A172 (cell line): ENCODE measurements around the gene ADH4. TPM values are rescaled to one million over a fixed set of nuclear protein-coding genes. Genes with fewer than 3 reads are reported as not detected.
"Not testable (repeated sequence)": the region's sequence is repeated elsewhere in the genome, so short reads cannot be mapped to it uniquely, and the experiment has no call there.

Experiments used
- DNase-seq: peaks from one replicate; pipeline ENCODE4 v3.0.0-alpha.2; 2015; ENCODE audit warnings: low spot score
- total RNA-seq: library from RNA; depleted of rRNA; stranded (reverse); fragments of >200 nt; shearing (Covaris generic); gene quantifications from 2 replicates; pipeline ENCODE4 v1.2.3, GENCODE V29; 2014

The ADH4 gene
- total RNA-seq, 1 experiment from 2014 or later, result not detected

- DNase-seq, result no peak
Observed at GRCh38 chr4:99134586-99134985, 9.5 kb downstream of the ADH4 start.

GRCh38 chr4:99131378-99131777 lies 12.7 kb downstream of the ADH4 start:
- DNase-seq, result no peak

GRCh38 chr4:99126376-99126775 lies 17.7 kb downstream of the ADH4 start:
- DNase-seq, result no peak

GRCh38 chr4:99121008-99121407 lies 23.1 kb downstream of the ADH4 start:
- DNase-seq, result no peak

- DNase-seq, result no peak
Observed at GRCh38 chr4:99120501-99120900, 23.6 kb downstream of the ADH4 start.

GRCh38 chr4:99117876-99118693 lies 26.0 kb downstream of the ADH4 start:
- no peak for DNase-seq

- not testable (repeated sequence) for DNase-seq
Observed at GRCh38 chr4:99117122-99117841, 26.8 kb downstream of the ADH4 start.

- not testable (repeated sequence) for DNase-seq
Observed at GRCh38 chr4:99109286-99109685, 34.8 kb downstream of the ADH4 start.

- no peak for DNase-seq
Observed at GRCh38 chr4:99104153-99104552, 39.9 kb downstream of the ADH4 start.

GRCh38 chr4:99103166-99103565 lies 40.9 kb downstream of the ADH4 start:
- no peak for DNase-seq

- DNase-seq, result no peak
Observed at GRCh38 chr4:99102634-99103033, 41.5 kb downstream of the ADH4 start.

- DNase-seq, result no peak
Observed at GRCh38 chr4:99100876-99101275, 43.2 kb downstream of the ADH4 start.

- not testable (repeated sequence) for DNase-seq
Observed at GRCh38 chr4:99099814-99100213, 44.3 kb downstream of the ADH4 start.

- no peak for DNase-seq
Observed at GRCh38 chr4:99099311-99099710, 44.8 kb downstream of the ADH4 start.

GRCh38 chr4:99091841-99092240 lies 52.3 kb downstream of the ADH4 start:
- DNase-seq, result not testable (repeated sequence)

GRCh38 chr4:99091216-99091575 lies 52.9 kb downstream of the ADH4 start:
- DNase-seq, result no peak

GRCh38 chr4:99090481-99091215 lies 53.4 kb downstream of the ADH4 start:
- DNase-seq, result no peak

- DNase-seq, result peak; percentile 65
Observed at GRCh38 chr4:99088481-99089365, 55.4 kb downstream of the ADH4 start, which contains the start of gene ADH5. ADH5 (minus strand) TSS chr4:99088788; CDS start chr4:99088700, 88 bp downstream.

- DNase-seq, result peak; percentile 45
Observed at GRCh38 chr4:99088023-99088449, 56.1 kb downstream of the ADH4 start.

- DNase-seq, result no peak
Observed at GRCh38 chr4:99084595-99084994, 59.5 kb downstream of the ADH4 start.

- no peak for DNase-seq
Observed at GRCh38 chr4:99082192-99082591, 61.9 kb downstream of the ADH4 start.
